Neural cell (in vitro differentiated cells): ENCODE measurements around the gene PTER. TPM values are rescaled to one million over a fixed set of nuclear protein-coding genes. Genes with fewer than 3 reads are reported as not detected.

ENCODE experiments used
- H2AFZ ChIP-seq: fragments of 200-600, 300-800 bp; sonication (generic), shearing (Covaris generic); 2 replicates; pipeline ENCODE4 v1.6.0; 2014; ENCODE audit warnings: low read depth, mild to moderate bottlenecking, antibody characterized with exemption, low read length, moderate library complexity
- H3F3A ChIP-seq: fragments of 200-600 bp; shearing (Covaris generic); 2 replicates; pipeline ENCODE4 v1.6.1; 2016; ENCODE audit warnings: mild to moderate bottlenecking, moderate library complexity, mixed read lengths, antibody characterized with exemption, low read length; ENCODE audit not compliant: insufficient read depth, poor library complexity, severe bottlenecking
- H3K27ac ChIP-seq: fragments of 200-600, 300-800 bp; sonication (generic), shearing (Covaris generic); 2 replicates; pipeline ENCODE4 v1.5.1; 2014; ENCODE audit warnings: mild to moderate bottlenecking, low read length, moderate library complexity
- H3K27me3 ChIP-seq: fragments of 300-800, 200-600 bp; sonication (generic), shearing (Covaris generic); 2 replicates; pipeline ENCODE4 v1.6.0; 2014; ENCODE audit warnings: mild to moderate bottlenecking, low read depth, low read length, moderate library complexity; ENCODE audit not compliant: insufficient read depth
- H3K36me3 ChIP-seq: fragments of 300-800, 200-600 bp; sonication (generic), shearing (Covaris generic); 2 replicates; pipeline ENCODE4 v1.5.1; 2014; ENCODE audit warnings: mild to moderate bottlenecking, antibody characterized with exemption, low read length, moderate library complexity; ENCODE audit not compliant: insufficient read depth
- H3K4me2 ChIP-seq: fragments of 300-800, 200-600 bp; sonication (generic), shearing (Covaris generic); 2 replicates; pipeline ENCODE4 v1.6.0; 2014; ENCODE audit warnings: mild to moderate bottlenecking, low read length
- H3K4me3 ChIP-seq: fragments of 300-800, 200-600 bp; sonication (generic), shearing (Covaris generic); 2 replicates; pipeline ENCODE4 v1.5.1; 2014; ENCODE audit warnings: mild to moderate bottlenecking, low read length, moderate library complexity
- H3K79me2 ChIP-seq: fragments of 200-600 bp; shearing (Covaris generic); replicated peaks from 2 replicates; pipeline ENCODE4 v1.6.0; 2014; ENCODE audit warnings: mild to moderate bottlenecking, low read length, moderate library complexity; ENCODE audit not compliant: insufficient read depth
- H3K9ac ChIP-seq: fragments of 300-800, 200-600 bp; sonication (generic), shearing (Covaris generic); 2 replicates; pipeline ENCODE4 v1.6.1; 2016; ENCODE audit warnings: mild to moderate bottlenecking, low read length, mixed read lengths
- H3K9me2 ChIP-seq: fragments of 200-600 bp; shearing (Covaris generic); 2 replicates; pipeline ENCODE4 v1.6.1; 2016; ENCODE audit warnings: mild to moderate bottlenecking, low read length, mixed read lengths; ENCODE audit not compliant: insufficient read depth
- H3K9me3 ChIP-seq: fragments of 200-600, 300-800 bp; sonication (generic), shearing (Covaris generic); 2 replicates; pipeline ENCODE4 v1.6.1; 2016; ENCODE audit warnings: mild to moderate bottlenecking, mixed run types, low read length, moderate library complexity, mixed read lengths
- H4K20me1 ChIP-seq: fragments of 200-600 bp; shearing (Covaris generic); 2 replicates; pipeline ENCODE4 v1.6.1; 2016; ENCODE audit warnings: mild to moderate bottlenecking, mixed run types; ENCODE audit not compliant: insufficient read depth
- EP300 ChIP-seq: fragments of 450-650 bp; conservative IDR thresholded peaks from 2 replicates; pipeline ENCODE4 v1.6.1; 2014; ENCODE audit warnings: antibody characterized with exemption, mild to moderate bottlenecking, moderate library complexity; ENCODE audit not compliant: poor library complexity, severe bottlenecking
- EZH2 ChIP-seq: fragments of 200-600, 300-800 bp; shearing (Covaris generic), sonication (generic); IDR thresholded peaks from 2 replicates; pipeline ENCODE4 v1.6.1; 2014; ENCODE audit warnings: antibody characterized with exemption, low read length, borderline replicate concordance, mild to moderate bottlenecking; ENCODE audit not compliant: insufficient read depth, poor library complexity, severe bottlenecking
- MXI1 ChIP-seq: fragments of 450-650 bp; conservative IDR thresholded peaks from 2 replicates; pipeline ENCODE4 v1.6.1; 2014; ENCODE audit warnings: antibody characterized with exemption, mild to moderate bottlenecking; ENCODE audit not compliant: poor library complexity, severe bottlenecking
- POLR2AphosphoS5 ChIP-seq: IDR thresholded peaks from 2 replicates; pipeline ENCODE4 v1.6.1; 2012
- RAD21 ChIP-seq: fragments of 450-650 bp; conservative IDR thresholded peaks from 2 replicates; pipeline ENCODE4 v1.6.1; 2014; ENCODE audit warnings: antibody characterized with exemption, mild to moderate bottlenecking, moderate library complexity
- SMC3 ChIP-seq: fragments of 450-650 bp; conservative IDR thresholded peaks from 2 replicates; pipeline ENCODE4 v1.6.1; 2014; ENCODE audit warnings: antibody characterized with exemption, mild to moderate bottlenecking, moderate library complexity; ENCODE audit not compliant: poor library complexity
- TAF1 ChIP-seq: IDR thresholded peaks from 2 replicates; pipeline ENCODE4 v1.6.1; 2012; ENCODE audit warnings: low read depth
- polyA plus RNA-seq: library from polyadenylated mRNA; depleted of rRNA; stranded (reverse); fragments of >200 nt; gene quantifications from 2 replicates; pipeline ENCODE4 v1.2.3, GENCODE V29; 2014
- TF ChIP-seq, protein P1 (sequence below): IDR thresholded peaks from 2 replicates; pipeline ENCODE4 v1.6.1; 2012; ENCODE audit warnings: borderline replicate concordance
- TF ChIP-seq, protein P2 (sequence below): fragments of 450-650 bp; IDR thresholded peaks from 2 replicates; pipeline ENCODE4 v1.5.1; 2014; ENCODE audit warnings: antibody characterized with exemption, mild to moderate bottlenecking, moderate library complexity; ENCODE audit not compliant: poor library complexity, severe bottlenecking

PTER gene
- polyA plus RNA-seq, 1 donor from 2014 or later: not detected

DNA sequence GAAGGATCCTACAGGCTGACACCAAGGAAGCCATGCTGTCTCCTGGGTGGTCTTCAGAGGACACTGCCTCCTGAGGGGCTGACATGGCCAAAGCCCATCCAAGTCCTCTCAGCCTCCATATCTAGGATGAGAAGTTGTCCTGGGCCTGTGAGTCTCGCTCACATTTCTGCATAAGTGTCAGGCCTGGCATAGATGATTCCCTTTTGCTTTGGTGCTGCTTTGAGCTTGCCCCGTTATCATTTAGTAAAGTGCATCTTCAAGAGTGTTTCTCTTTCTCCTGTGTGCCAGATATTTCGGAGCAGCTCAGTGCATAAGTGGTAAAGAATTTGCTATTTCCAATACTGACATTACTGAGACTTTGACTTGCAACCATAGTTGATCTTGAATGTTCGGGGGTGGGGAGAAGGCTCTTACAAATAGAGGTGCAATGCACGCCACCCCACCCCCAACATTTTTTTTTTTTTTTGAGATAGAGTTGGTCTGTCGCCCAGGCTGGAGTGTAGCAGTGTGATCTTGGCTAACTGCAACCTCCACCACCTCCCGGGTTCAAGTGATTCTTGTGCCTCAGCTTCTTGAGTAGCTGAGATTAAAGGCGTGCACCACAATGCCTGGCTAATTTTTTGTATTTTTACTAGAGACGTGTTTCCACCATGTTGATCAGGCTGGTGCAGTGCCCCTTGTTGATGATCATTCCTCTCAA lies 9.1 kb downstream of the PTER start:
- Histone ChIP-seq H3K9ac (no peak overlapping the region), H3K4me2 (no peak overlapping the region), H3K27ac (no peak overlapping the region), H3K36me3 (no peaks in the 10 kb centered on the region), H3F3A (no peaks in the 10 kb centered on the region), H3K4me3 (no peak overlapping the region), H4K20me1 (no peaks in the 10 kb centered on the region), H3K27me3 (no peaks in the 10 kb centered on the region), H3K79me2 (no peaks in the 10 kb centered on the region), H3K9me3 (no peaks in the 10 kb centered on the region), H3K9me2 (no peaks in the 10 kb centered on the region), H2AFZ (no peak overlapping the region)
- TF ChIP-seq TAF1: no peak
- no peak for TF ChIP-seq RAD21
- no peak for TF ChIP-seq EP300
- TF ChIP-seq, protein P1, sequence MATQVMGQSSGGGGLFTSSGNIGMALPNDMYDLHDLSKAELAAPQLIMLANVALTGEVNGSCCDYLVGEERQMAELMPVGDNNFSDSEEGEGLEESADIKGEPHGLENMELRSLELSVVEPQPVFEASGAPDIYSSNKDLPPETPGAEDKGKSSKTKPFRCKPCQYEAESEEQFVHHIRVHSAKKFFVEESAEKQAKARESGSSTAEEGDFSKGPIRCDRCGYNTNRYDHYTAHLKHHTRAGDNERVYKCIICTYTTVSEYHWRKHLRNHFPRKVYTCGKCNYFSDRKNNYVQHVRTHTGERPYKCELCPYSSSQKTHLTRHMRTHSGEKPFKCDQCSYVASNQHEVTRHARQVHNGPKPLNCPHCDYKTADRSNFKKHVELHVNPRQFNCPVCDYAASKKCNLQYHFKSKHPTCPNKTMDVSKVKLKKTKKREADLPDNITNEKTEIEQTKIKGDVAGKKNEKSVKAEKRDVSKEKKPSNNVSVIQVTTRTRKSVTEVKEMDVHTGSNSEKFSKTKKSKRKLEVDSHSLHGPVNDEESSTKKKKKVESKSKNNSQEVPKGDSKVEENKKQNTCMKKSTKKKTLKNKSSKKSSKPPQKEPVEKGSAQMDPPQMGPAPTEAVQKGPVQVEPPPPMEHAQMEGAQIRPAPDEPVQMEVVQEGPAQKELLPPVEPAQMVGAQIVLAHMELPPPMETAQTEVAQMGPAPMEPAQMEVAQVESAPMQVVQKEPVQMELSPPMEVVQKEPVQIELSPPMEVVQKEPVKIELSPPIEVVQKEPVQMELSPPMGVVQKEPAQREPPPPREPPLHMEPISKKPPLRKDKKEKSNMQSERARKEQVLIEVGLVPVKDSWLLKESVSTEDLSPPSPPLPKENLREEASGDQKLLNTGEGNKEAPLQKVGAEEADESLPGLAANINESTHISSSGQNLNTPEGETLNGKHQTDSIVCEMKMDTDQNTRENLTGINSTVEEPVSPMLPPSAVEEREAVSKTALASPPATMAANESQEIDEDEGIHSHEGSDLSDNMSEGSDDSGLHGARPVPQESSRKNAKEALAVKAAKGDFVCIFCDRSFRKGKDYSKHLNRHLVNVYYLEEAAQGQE: no peak
- TF ChIP-seq, protein P2, sequence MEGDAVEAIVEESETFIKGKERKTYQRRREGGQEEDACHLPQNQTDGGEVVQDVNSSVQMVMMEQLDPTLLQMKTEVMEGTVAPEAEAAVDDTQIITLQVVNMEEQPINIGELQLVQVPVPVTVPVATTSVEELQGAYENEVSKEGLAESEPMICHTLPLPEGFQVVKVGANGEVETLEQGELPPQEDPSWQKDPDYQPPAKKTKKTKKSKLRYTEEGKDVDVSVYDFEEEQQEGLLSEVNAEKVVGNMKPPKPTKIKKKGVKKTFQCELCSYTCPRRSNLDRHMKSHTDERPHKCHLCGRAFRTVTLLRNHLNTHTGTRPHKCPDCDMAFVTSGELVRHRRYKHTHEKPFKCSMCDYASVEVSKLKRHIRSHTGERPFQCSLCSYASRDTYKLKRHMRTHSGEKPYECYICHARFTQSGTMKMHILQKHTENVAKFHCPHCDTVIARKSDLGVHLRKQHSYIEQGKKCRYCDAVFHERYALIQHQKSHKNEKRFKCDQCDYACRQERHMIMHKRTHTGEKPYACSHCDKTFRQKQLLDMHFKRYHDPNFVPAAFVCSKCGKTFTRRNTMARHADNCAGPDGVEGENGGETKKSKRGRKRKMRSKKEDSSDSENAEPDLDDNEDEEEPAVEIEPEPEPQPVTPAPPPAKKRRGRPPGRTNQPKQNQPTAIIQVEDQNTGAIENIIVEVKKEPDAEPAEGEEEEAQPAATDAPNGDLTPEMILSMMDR: no peak
- no peak for TF ChIP-seq POLR2AphosphoS5
- no peak for TF ChIP-seq EZH2
- TF ChIP-seq SMC3: no peak
- no peak for TF ChIP-seq MXI1

DNA sequence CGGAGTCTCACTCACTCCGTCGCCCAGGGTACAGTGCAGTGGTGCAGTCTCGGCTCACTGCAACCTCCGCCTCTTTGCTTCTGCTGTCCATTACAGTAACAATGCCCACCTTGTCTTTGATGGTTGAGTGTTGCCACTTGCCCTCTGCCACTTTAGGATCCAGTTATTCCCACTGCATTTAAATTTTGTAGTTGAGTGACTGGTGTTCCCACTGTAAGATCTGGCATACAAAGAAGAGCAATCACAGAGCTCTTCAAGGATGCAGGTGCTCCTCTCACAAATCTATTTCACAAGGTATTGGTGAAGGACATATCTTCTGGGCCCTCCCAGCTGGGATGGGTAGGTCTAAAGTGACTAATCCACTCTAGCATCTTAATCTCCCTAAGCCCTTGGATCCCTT lies 12.6 kb downstream of the PTER start:
- H3K27me3 ChIP-seq: no peaks in the 10 kb centered on the region
- no peak overlapping the region for H3K4me2 ChIP-seq
- TF ChIP-seq, protein P1: no peak
- TF ChIP-seq EZH2 (no peak), EP300 (no peak), TAF1 (no peak), SMC3 (no peak), RAD21 (no peak), POLR2AphosphoS5 (no peak), MXI1 (no peak)
- TF ChIP-seq, protein P2: no peak
- H3K79me2 ChIP-seq: no peaks in the 10 kb centered on the region
- H3K4me3 ChIP-seq: no peak overlapping the region
- H3K9me2 ChIP-seq: no peaks in the 10 kb centered on the region
- H4K20me1 ChIP-seq: no peaks in the 10 kb centered on the region
- no peak overlapping the region for H3K9ac ChIP-seq
- no peaks in the 10 kb centered on the region for H3F3A ChIP-seq
- no peak overlapping the region for H3K27ac ChIP-seq
- no peak overlapping the region for H2AFZ ChIP-seq
- H3K9me3 ChIP-seq: no peaks in the 10 kb centered on the region
- no peaks in the 10 kb centered on the region for H3K36me3 ChIP-seq
